ENCODE results near the gene RBM22.

RBM22 gene

GRCh38 chr5:150672884-150673275 lies 28.0 kb downstream of the RBM22 start:
- DNase-seq (ENCODE audit: low read depth) = no peak
- no peak overlapping the region for H3K4me3 ChIP-seq (ENCODE audit: low read depth, low read length)
- TF ChIP-seq CTCF (IDR thresholded peaks at IDR 0.05; ENCODE audit: control insufficient read depth, extremely low read depth, insufficient read depth) = no peak

- no peak overlapping the region for H3K4me3 ChIP-seq (ENCODE audit: low read depth, low read length)
- no peak for TF ChIP-seq CTCF (IDR thresholded peaks at IDR 0.05; ENCODE audit: control insufficient read depth, extremely low read depth, insufficient read depth)
- DNase-seq (ENCODE audit: low read depth) = no peak
Observed at GRCh38 chr5:150672237-150672883, 28.5 kb downstream of the RBM22 start.

- TF ChIP-seq CTCF (IDR thresholded peaks at IDR 0.05; ENCODE audit: control insufficient read depth, extremely low read depth, insufficient read depth) = no peak
- no peak for DNase-seq (ENCODE audit: low read depth)
- H3K4me3 ChIP-seq (ENCODE audit: low read depth, low read length) = no peak overlapping the region
Observed at GRCh38 chr5:150671509-150672236, 29.2 kb downstream of the RBM22 start.

- no peak for DNase-seq (ENCODE audit: low read depth)
- no peak for TF ChIP-seq CTCF (IDR thresholded peaks at IDR 0.05; ENCODE audit: control insufficient read depth, extremely low read depth, insufficient read depth)
- H3K4me3 ChIP-seq (ENCODE audit: low read depth, low read length) = no peak overlapping the region
Observed at GRCh38 chr5:150670948-150671310, 29.9 kb downstream of the RBM22 start.

- TF ChIP-seq CTCF (IDR thresholded peaks at IDR 0.05; ENCODE audit: control insufficient read depth, extremely low read depth, insufficient read depth) = no peak
- no peak for DNase-seq (ENCODE audit: low read depth)
- no peak overlapping the region for H3K4me3 ChIP-seq (ENCODE audit: low read depth, low read length)
Observed at GRCh38 chr5:150670275-150670947, 30.5 kb downstream of the RBM22 start.

GRCh38 chr5:150665044-150665443 lies 35.8 kb downstream of the RBM22 start:
- no peak for DNase-seq (ENCODE audit: low read depth)
- no peak for TF ChIP-seq CTCF (IDR thresholded peaks at IDR 0.05; ENCODE audit: control insufficient read depth, extremely low read depth, insufficient read depth)
- no peak overlapping the region for H3K4me3 ChIP-seq (ENCODE audit: low read depth, low read length)

Data from LNCaP clone FGC (cell line).